GM21825 (cell line): Measurements from ENCODE around the gene RNASE7.
"Not testable (repeated sequence)": the region's sequence is repeated elsewhere in the genome, so short reads cannot be mapped to it uniquely, and the experiment has no call there.

ENCODE experiments used
- ATAC-seq: cut with Tn5 transposase; IDR thresholded peaks from one replicate; pipeline ENCODE4 v1.9.1; 2021; ENCODE audit warnings: mild to moderate bottlenecking, moderate library complexity; ENCODE audit not compliant: unreplicated experiment

The RNASE7 gene

DNA sequence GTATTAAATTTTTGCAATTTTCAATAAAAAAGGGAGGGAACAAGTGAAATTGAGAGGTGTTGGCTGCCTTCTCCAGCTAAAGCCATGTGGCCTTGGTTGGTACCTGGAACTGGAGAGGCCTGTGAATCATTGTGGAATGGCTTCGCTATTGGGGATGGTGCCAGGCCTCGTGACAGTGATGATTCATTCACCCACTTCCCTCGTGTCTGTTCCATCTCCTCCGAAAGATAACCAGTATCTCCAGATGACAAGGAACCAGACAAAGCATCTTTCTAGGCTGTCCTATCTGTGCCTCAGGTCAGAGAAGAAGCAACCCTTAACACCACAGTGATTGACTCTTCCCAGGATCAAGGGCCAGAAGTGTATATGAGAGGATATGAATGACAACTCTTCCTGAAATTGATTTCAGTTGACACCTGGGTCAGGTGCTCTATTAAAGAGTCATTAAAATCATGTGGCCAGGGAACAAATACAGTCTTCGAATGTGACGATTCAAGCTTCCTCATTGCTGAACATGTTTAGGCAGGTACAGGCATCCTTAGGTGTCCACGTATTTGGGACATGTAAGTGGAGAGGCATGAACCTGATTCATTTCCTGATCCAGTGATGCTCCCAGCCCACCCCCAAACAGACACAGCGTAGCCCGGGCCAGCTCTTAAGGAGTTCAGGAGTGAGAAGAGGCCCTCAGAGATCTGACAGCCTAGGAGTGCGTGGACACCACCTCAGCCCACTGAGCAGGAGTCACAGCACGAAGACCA lies at the start of gene RNASE7:
Gene RNASE7 (plus strand): TSS at position 687 of the 758 bp plus-strand sequence. CDS start 631 bp downstream, outside the sequence.
- no peak for ATAC-seq

DNA sequence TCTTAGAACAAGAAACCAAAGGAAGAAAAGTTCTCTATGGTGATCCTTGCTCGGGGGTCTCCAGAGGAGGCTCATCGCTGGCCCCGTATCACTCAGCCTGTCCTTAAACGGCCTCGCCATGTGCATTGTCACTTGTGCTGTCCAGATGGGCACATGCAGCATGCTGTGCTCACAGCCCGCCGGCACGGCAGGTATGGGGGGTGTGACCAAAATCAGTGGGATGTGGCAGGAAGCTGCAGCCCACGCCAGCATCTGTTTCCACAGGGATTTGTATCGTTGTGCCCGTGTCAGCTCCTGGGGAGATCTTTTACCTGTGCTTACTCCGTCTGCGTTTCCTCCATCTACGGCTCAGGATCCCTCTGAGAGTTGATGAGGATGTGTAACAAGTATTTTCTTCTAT lies 45.6 kb upstream of the RNASE7 start:
- no peak for ATAC-seq

- ATAC-seq: no peak
Observed at GRCh38 chr14:20997115-20997514, 45.0 kb upstream of the RNASE7 start.

DNA sequence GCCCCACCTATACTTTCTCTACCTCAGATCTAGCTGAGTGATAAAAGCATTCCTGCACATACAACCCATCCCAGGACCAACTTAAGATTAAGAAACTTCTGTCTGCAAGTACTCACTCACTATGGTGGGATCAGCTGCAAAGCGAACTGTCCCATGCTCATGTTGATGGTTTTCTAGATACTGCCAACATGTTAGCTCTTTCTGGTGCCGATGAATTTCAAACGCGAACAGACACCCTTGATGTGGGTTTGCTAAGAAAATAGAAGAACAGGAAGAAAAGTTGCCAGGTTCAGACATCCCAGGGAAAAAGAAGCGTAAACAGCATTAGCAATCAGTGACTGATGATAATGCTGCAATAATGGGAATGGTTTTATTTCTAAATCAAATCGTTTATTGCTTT lies 44.6 kb upstream of the RNASE7 start:
- ATAC-seq: no peak

GRCh38 chr14:20998139-20998538 lies 44.0 kb upstream of the RNASE7 start:
- ATAC-seq: no peak

- no peak for ATAC-seq
Observed at GRCh38 chr14:20998674-20999366, 43.3 kb upstream of the RNASE7 start, which contains the start of gene SLC39A2. TSS of gene SLC39A2 (plus strand) at chr14:20999293. CDS start at chr14:20999447, 154 bp downstream.

GRCh38 chr14:20999591-20999990 lies 42.6 kb upstream of the RNASE7 start:
- ATAC-seq: no peak

DNA sequence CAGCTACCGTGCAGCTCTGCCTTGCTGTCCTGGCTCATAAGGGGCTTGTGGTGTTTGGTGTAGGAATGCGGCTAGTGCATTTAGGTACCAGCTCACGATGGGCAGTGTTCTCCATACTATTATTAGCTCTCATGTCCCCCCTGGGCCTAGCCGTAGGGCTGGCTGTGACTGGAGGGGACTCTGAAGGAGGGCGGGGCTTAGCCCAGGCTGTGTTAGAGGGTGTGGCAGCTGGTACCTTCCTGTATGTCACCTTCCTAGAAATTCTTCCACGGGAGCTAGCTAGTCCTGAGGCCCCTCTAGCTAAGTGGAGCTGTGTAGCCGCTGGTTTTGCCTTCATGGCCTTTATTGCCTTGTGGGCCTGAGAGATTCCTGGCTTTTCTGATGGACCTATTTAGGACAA lies 40.9 kb upstream of the RNASE7 start:
- ATAC-seq: no peak

DNA sequence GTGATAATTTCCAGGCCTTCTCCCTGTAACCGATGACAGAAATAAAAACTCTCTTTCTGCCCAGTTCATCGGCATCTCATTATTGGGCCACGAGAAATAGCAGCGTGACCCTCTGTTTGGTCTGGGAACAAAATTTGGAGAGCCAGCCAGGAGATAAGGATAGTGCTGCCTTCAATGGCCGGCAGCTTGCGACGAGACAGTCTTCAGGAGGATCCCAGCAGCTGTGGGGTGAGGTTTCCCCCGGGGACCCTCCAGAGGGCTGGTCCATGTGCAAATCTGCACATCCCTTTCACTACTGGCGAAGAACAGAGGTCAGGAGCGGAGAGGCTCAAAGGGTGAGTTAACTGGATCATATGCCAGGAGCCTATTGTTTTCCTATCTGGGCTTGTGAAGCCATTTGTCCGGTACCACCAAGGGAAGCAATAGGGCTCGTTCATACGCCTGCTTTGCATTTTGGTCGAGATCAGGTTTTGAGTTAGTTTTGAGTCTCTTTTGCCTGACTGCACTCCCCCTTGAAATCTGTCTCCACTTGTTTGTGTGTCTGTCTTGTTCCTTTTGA lies 38.3 kb upstream of the RNASE7 start:
- ATAC-seq: no peak

GRCh38 chr14:21009721-21010120 lies 32.4 kb upstream of the RNASE7 start:
- not testable (repeated sequence) for ATAC-seq

DNA sequence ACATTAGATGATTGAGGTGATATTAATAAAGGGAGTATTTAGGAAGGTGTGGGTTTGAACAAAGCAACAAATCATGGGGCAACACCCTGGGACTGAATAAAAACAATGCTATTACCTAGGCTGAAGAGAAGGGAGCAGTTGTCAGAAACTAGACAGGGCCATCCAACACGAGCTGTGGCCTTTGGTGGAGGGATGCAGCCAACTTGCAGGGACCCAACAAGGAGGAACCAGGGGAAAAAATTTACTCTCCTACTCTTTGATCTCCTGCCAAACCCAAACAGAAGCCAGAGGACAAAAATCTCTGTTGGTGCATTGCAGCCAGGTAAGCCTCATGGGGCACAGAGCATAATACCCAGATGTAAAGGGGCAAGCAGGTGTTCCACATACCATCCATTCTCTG lies 31.0 kb upstream of the RNASE7 start:
- ATAC-seq: no peak

DNA sequence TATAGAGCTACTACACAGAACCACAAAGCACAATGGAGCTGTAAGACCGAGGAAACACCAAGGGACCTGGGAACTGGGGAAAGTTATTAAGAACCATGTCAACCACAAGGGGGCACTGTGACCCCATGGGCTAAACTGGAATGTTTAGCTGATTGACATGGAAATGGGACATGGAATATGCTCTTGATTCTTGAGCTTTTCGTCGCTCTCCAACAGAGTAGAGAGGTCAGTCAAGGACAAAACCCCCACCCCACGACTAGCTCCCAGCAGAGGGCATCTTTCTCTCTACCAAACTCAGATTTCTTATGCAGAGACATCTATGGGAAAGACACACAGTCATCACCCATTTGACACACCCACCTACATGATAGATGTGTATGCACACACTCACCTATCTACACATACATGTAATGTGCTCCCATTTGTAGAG lies 27.4 kb upstream of the RNASE7 start:
- no peak for ATAC-seq

DNA sequence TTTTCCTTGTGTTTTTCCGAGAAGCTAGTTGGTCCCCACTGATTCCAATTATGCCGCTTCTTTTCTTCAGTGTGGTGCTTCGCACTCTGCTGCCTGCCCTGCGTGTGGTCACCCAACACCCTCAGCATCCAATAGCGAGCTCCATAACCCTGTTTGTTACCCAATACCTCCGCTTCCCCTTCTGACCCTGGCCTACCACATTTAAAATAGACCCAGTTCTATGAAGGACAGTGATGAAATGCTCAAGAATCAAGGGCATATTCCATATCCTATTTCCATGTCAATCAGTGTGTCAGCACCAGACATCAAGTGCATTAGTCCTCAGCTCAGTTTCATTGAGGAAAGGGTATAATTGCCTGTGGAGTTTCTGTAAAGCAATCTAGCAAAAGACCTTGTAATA lies 26.9 kb upstream of the RNASE7 start:
- ATAC-seq: no peak

DNA sequence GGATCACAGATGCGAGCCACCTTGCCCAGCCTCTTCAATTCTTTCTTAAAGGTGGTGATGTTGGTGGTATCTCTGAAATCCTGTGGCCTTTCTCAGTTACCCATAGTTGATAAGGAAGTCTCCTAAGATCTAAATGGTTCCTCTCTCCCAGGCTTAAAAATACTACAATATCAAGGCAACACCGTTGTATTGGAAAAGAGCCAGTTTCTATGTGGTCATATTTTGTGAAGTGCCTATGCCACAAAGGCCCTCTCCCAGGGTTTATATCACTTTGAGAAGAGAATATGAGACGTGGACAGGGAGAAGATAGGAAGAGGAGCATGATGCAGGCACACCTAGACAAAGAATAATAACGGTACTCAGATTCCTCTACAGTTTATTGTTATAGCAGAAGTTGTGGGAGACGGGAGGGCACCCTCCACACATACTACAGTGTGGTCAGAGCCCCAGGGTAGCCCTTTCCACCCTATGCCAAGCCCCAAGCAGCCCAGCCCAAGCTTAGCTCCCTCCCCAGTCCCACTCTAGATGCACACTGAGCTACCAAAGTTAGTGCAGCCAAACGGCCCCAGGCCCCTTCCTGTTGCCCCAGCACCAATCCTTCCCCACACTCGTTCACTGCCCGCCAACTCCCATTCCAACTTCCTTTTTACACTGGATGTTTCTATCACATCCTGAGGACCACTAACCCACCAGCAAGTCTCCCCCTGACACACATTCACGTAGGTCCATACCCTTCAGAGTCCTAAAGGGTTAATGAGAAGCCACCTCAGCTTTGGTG lies 25.6 kb upstream of the RNASE7 start:
- no peak for ATAC-seq

DNA sequence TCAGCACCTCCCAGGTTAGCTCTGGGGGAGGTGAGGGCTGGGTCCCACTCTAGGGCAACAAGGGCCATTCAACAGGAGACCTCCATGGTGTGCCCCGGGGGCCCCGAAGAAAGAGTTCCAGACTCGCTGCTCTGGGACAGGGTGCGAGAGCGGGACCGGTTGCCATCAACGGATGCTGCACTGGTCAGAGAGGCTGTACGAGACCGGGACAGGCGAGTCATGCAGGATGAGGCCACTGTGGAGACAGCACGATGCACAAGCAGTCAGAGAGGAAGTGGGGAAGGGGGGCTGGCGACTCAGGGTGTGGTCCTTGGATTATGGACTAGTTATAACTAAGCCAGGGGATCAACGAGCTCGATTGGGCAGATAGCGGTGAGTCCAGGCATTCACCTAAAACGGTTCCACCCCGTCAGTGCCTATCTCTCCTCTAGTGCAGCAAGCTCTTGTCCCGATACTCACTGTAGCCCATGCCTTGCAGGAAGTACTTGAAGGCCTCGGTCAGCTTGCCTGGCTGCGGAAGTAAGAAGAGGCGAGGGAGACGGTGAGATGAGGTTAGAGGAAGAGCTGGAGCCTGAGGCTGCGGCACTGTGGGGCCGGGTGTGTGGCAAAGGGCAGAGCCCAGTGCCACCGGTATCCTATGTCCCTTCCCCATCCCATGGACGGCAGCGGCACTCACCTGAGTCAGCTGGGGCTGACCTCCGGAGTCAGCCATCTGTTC lies 24.5 kb upstream of the RNASE7 start:
- no peak for ATAC-seq

- no peak for ATAC-seq
Observed at GRCh38 chr14:21018286-21018685, 23.9 kb upstream of the RNASE7 start.

- ATAC-seq: no peak
Observed at GRCh38 chr14:21018781-21019180, 23.4 kb upstream of the RNASE7 start.

- ATAC-seq: no peak
Observed at GRCh38 chr14:21019366-21019765, 22.8 kb upstream of the RNASE7 start.

GRCh38 chr14:21020977-21021545 lies 21.1 kb upstream of the RNASE7 start:
- ATAC-seq: no peak

- ATAC-seq: no peak
Observed at GRCh38 chr14:21022686-21023085, 19.5 kb upstream of the RNASE7 start.
